H1 (cell line): Measurements from ENCODE around the gene RAD51B.

Source experiments
- ATF3 ChIP-seq: IDR thresholded peaks from 2 replicates; pipeline ENCODE4 v1.6.1; 2011; ENCODE audit warnings: low read depth, mild to moderate bottlenecking, low read length; ENCODE audit not compliant: insufficient read depth
- CHD2 ChIP-seq: IDR thresholded peaks from 2 replicates; pipeline ENCODE4 v1.6.1; 2012; ENCODE audit warnings: low read length, improper control_type of control experiment
- CREB1 ChIP-seq: IDR thresholded peaks from 2 replicates; pipeline ENCODE4 v1.6.1; 2012; ENCODE audit warnings: inconsistent platforms
- CTCF ChIP-seq, 3 experiments: IDR thresholded peaks; 1 replicate in 2 of 3; 2 replicates in 1 of 3; pipeline versions ENCODE4 v1.5.1 to v1.6.1; 2011; ENCODE audit warnings: low read length in 3 of 3, mild to moderate bottlenecking in 3 of 3, inconsistent platforms in 2 of 3, low read depth in 1 of 3, moderate library complexity in 1 of 3; ENCODE audit not compliant: insufficient read depth in 1 of 3; ENCODE audit errors: control extremely low read depth in 1 of 3
- E2F6 ChIP-seq: IDR thresholded peaks from 2 replicates; pipeline ENCODE4 v1.6.1; 2012; ENCODE audit warnings: inconsistent platforms
- EP300 ChIP-seq, 2 experiments: IDR thresholded peaks; 1 replicate in 1 of 2; 2 replicates in 1 of 2; pipeline ENCODE4 v1.6.1; 2011 to 2012; ENCODE audit warnings: low read depth in 2 of 2, low read length in 2 of 2, mild to moderate bottlenecking in 2 of 2, borderline replicate concordance in 1 of 2, inconsistent platforms in 1 of 2, moderate library complexity in 1 of 2
- JUND ChIP-seq: IDR thresholded peaks from 2 replicates; pipeline ENCODE4 v1.6.1; 2011; ENCODE audit warnings: mild to moderate bottlenecking, improper control_type of control experiment, low read length
- KDM1A ChIP-seq: fragments of 200-600, 300-600 bp; sonication (generic); IDR thresholded peaks from 2 replicates; pipeline ENCODE4 v1.7.1; 2016; ENCODE audit warnings: mild to moderate bottlenecking, low read length, borderline replicate concordance
- MAFK ChIP-seq: IDR thresholded peaks from 2 replicates; pipeline ENCODE4 v1.6.1; 2012; ENCODE audit warnings: low read depth, mild to moderate bottlenecking, improper control_type of control experiment, low read length

GRCh38 chr14:68109132-68109900 is 289.7 kb downstream of the RAD51B start:
- no peak for TF ChIP-seq CHD2
- no peak for TF ChIP-seq EP300 (IDR thresholded peaks at IDR 0.05; ENCODE audit: borderline replicate concordance in 1 of 2, low read depth in 2 of 2, low read length in 2 of 2)
- no peak for TF ChIP-seq CTCF (IDR thresholded peaks at IDR 0.05; ENCODE audit: control extremely low read depth in 1 of 3, insufficient read depth in 1 of 3, low read depth in 1 of 3, low read length in 3 of 3)
- no peak for TF ChIP-seq JUND
- TF ChIP-seq ATF3: no peak
- no peak for TF ChIP-seq CREB1
- no peak for TF ChIP-seq MAFK
- TF ChIP-seq E2F6: no peak
- no peak for TF ChIP-seq KDM1A
